Heart left ventricle (tissue), 13 donors: ENCODE measurements around the gene UBQLN1.

ENCODE experiments used
- POLR2A ChIP-seq, 2 donors: fragments of 450-650 bp; IDR thresholded peaks; one replicate each; pipeline ENCODE4 v1.6.1; 2017; ENCODE audit warnings: antibody characterized with exemption in 2 of 2, mild to moderate bottlenecking in 2 of 2, moderate library complexity in 2 of 2
- TF ChIP-seq, protein P1 (sequence below), 12 donors: fragments of 200-600 bp; sonication (generic) in 4 of 12; IDR thresholded peaks; one replicate each; pipeline versions ENCODE4 v1.5.0 to v1.8.0; 2018 to 2022; ENCODE audit warnings: antibody characterized with exemption in 12 of 12, mild to moderate bottlenecking in 5 of 12
- donor health status: ischemic (EF 13 %, LVEDD 7.1; RV severe dilation, severe dysfunction).
- donor health status: DM: no; HTN: yes; CAD: no.
- donor health status: DM: no; HTN: no; CAD: no.
- donor health status: ischemic (EF 25% LVEDD 6.9; RV normal size, moderate dysfunction).
- donor health status: ischemic (EF 25% LVEDD 5.7; RV mildly dilated, moderate dysfunction).
- donor health status: ischemic (EF 35%, LVEDD 5.7; RV mildly dilated, moderate dysfunction).
- donor health status: nonischemic (EF 11% LVEDD 7.7; RV severe dilation, severe dysfunction).
- donor health status: DM: yes; HTN: yes; CAD: no.
- donor health status: PGD.
- donor health status: ischemic (EF 29% LVEDD 5.4; RV normal size, mild dysfunction).
- donor health status: nonischemic (EF 23%, LVEDD 6.1; RV moderate dilation, normal function).

DNA sequence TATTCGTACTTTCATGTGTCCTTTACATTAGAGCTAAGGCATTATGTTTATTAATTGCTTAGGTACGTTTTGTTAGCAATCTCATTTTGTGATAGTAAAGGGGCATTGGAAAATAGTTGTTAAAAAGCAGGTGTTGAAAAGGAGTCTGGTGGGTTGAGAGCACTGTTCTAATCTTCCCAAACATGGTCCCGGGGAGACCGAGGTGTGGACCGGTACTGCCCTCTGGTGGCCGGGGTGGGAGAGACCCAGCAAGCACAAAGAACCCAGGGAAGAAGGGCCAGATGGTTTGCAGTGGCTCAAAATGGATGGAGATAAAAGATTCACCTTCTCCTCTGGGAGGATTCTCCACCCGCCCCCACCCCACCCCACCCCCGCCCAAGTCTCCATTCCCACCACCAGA lies 58.7 kb downstream of the UBQLN1 start:
- TF ChIP-seq, protein P1, sequence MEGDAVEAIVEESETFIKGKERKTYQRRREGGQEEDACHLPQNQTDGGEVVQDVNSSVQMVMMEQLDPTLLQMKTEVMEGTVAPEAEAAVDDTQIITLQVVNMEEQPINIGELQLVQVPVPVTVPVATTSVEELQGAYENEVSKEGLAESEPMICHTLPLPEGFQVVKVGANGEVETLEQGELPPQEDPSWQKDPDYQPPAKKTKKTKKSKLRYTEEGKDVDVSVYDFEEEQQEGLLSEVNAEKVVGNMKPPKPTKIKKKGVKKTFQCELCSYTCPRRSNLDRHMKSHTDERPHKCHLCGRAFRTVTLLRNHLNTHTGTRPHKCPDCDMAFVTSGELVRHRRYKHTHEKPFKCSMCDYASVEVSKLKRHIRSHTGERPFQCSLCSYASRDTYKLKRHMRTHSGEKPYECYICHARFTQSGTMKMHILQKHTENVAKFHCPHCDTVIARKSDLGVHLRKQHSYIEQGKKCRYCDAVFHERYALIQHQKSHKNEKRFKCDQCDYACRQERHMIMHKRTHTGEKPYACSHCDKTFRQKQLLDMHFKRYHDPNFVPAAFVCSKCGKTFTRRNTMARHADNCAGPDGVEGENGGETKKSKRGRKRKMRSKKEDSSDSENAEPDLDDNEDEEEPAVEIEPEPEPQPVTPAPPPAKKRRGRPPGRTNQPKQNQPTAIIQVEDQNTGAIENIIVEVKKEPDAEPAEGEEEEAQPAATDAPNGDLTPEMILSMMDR (IDR thresholded peaks at IDR 0.05), result peak; percentile 60 to 77 (median 71)
- no peak for TF ChIP-seq POLR2A (IDR thresholded peaks at IDR 0.05)
